ENCODE data around the gene OR6C6. TPM values are rescaled to one million over a fixed set of nuclear protein-coding genes. Genes with fewer than 3 reads are reported as not detected.

Gene OR6C6
- total RNA-seq, 6 donors from 2014 or later, result not detected

DNA sequence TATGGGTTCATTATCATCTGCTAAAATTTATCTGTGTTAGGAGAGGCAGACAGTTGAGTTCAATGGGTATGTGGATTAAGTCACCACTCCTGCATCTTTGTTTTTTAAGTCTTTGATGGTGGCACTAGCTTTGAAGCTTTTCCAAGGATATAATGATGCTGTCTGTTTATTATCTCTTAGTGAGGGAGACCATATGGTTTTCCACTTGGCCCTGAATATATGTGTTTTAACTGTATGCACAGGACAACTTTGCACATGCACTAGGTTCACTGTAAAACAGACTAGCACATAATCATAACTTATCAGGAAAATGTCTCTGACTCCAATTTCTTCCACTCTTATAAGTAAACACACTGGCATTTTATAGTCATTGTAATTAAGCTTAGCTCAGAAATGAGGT lies 43.1 kb downstream of the OR6C6 start:
- no peaks in the 10 kb centered on the region for H3K36me3 ChIP-seq
- ATAC-seq (ENCODE audit: low FRiP score in 2 of 2) (no peak), DNase-seq (no peak)
- H3K4me1 ChIP-seq, result no peaks in the 10 kb centered on the region
- TF ChIP-seq EP300 (IDR thresholded peaks at IDR 0.05) (no peak), POLR2AphosphoS5 (IDR thresholded peaks at IDR 0.05) (no peak), POLR2A (IDR thresholded peaks at IDR 0.05) (no peak)
- TF ChIP-seq, protein P1, sequence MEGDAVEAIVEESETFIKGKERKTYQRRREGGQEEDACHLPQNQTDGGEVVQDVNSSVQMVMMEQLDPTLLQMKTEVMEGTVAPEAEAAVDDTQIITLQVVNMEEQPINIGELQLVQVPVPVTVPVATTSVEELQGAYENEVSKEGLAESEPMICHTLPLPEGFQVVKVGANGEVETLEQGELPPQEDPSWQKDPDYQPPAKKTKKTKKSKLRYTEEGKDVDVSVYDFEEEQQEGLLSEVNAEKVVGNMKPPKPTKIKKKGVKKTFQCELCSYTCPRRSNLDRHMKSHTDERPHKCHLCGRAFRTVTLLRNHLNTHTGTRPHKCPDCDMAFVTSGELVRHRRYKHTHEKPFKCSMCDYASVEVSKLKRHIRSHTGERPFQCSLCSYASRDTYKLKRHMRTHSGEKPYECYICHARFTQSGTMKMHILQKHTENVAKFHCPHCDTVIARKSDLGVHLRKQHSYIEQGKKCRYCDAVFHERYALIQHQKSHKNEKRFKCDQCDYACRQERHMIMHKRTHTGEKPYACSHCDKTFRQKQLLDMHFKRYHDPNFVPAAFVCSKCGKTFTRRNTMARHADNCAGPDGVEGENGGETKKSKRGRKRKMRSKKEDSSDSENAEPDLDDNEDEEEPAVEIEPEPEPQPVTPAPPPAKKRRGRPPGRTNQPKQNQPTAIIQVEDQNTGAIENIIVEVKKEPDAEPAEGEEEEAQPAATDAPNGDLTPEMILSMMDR (IDR thresholded peaks at IDR 0.05), result no peak
- no peaks in the 10 kb centered on the region for H3K9me3 ChIP-seq
- H3K27me3 ChIP-seq, result no peaks in the 10 kb centered on the region
- H3K27ac ChIP-seq, result no peak overlapping the region
- no peak overlapping the region for H3K4me3 ChIP-seq

DNA sequence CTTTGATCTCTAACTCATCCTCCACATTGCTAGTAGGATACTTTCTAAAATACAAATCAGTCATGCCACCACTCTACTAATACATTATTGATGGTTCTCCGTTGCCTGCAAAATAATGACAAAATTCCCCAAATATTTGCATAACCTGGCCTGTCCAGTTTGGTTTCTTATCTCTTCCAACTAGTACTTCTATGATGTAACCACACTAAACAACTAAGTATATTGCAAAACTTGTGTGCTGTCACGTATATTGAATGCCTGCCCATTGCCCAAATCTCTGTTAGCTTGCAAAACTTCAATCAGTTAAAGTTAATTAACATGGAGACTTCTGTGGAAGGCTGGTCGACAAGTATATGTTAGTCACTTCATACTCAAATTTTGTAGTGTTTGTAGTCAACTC lies 45.4 kb downstream of the OR6C6 start:
- DNase-seq (no peak), ATAC-seq (ENCODE audit: low FRiP score in 2 of 2) (no peak)
- Histone ChIP-seq H3K27me3 (no peaks in the 10 kb centered on the region), H3K27ac (no peak overlapping the region), H3K4me3 (no peak overlapping the region), H3K4me1 (no peaks in the 10 kb centered on the region), H3K36me3 (no peaks in the 10 kb centered on the region), H3K9me3 (no peaks in the 10 kb centered on the region)
- TF ChIP-seq, protein P1 (IDR thresholded peaks at IDR 0.05), result no peak
- no peak for TF ChIP-seq POLR2A (IDR thresholded peaks at IDR 0.05)
- no peak for TF ChIP-seq EP300 (IDR thresholded peaks at IDR 0.05)
- TF ChIP-seq POLR2AphosphoS5 (IDR thresholded peaks at IDR 0.05), result no peak
- 42 to 44% methylated on average over 3 of the region's 3 CpGs for WGBS, 2 donors

- WGBS, 2 donors, result 56 to 70% methylated on average over 1 of the region's 1 CpG
- Histone ChIP-seq H3K27ac (no peak overlapping the region), H3K4me3 (no peak overlapping the region), H3K4me1 (no peaks in the 10 kb centered on the region), H3K9me3 (no peaks in the 10 kb centered on the region), H3K36me3 (no peaks in the 10 kb centered on the region), H3K27me3 (no peaks in the 10 kb centered on the region)
- ATAC-seq (ENCODE audit: low FRiP score in 2 of 2), result no peak
- no peak for DNase-seq
- TF ChIP-seq POLR2AphosphoS5 (IDR thresholded peaks at IDR 0.05) (no peak), EP300 (IDR thresholded peaks at IDR 0.05) (no peak), POLR2A (IDR thresholded peaks at IDR 0.05) (no peak)
- TF ChIP-seq, protein P1 (IDR thresholded peaks at IDR 0.05), result no peak
These were observed 50.2 kb downstream of the OR6C6 start for GRCh38 chr12:55246159-55246558.

GRCh38 chr12:55244309-55244708 lies 52.1 kb downstream of the OR6C6 start, which contains the start of gene OR6C74:
Gene OR6C74, plus strand, starts transcription at chr12:55244609. Its CDS starts 2,679 bp downstream, at chr12:55247288.
- ATAC-seq (ENCODE audit: low FRiP score in 2 of 2) (no peak), DNase-seq (no peak)
- WGBS, 2 donors, result 91 to 96% methylated on average over 3 of the region's 3 CpGs
- H3K4me3 ChIP-seq, result no peak within 1 kb of the TSS
- TF ChIP-seq, protein P1 (IDR thresholded peaks at IDR 0.05), result no peak
- TF ChIP-seq EP300 (IDR thresholded peaks at IDR 0.05) (no peak), POLR2AphosphoS5 (IDR thresholded peaks at IDR 0.05) (no peak), POLR2A (IDR thresholded peaks at IDR 0.05) (no peak)
- no peaks in the 10 kb centered on the region for H3K27me3 ChIP-seq
- no peaks in the 10 kb centered on the region for H3K4me1 ChIP-seq
- H3K9me3 ChIP-seq, result no peaks in the 10 kb centered on the region
- no peaks in the 10 kb centered on the region for H3K36me3 ChIP-seq
- H3K27ac ChIP-seq, result no peak within 1 kb of the TSS

Other genes with a start within 250 kb of the OR6C6 start
- gene OR9K2, start 170.2 kb downstream of the OR6C6 start, total RNA-seq, result not detected
- not detected for gene OR10A7, start 75.5 kb downstream of the OR6C6 start, total RNA-seq
- gene OR6C74, start 52.0 kb downstream of the OR6C6 start, total RNA-seq, result not detected
- gene OR6C1, start 17.8 kb upstream of the OR6C6 start, total RNA-seq, result not detected
- not detected for gene OR6C3, start 34.2 kb upstream of the OR6C6 start, total RNA-seq
- not detected for gene OR6C75, start 66.4 kb upstream of the OR6C6 start, total RNA-seq
- not detected for gene OR6C65, start 104.0 kb upstream of the OR6C6 start, total RNA-seq
- not detected for gene OR6C76, start 129.7 kb upstream of the OR6C6 start, total RNA-seq
- 1 to 10 TPM in 1 of 6 donors, not detected in 5; 2.1 TPM for gene OR6C2, start 147.5 kb upstream of the OR6C6 start, total RNA-seq
- gene OR6C70, start 173.6 kb upstream of the OR6C6 start, total RNA-seq, result not detected
- not detected for gene OR6C68, start 195.8 kb upstream of the OR6C6 start, total RNA-seq

Data from upper lobe of left lung (tissue), 6 donors.